NCI-H82 treated with DMSO at 0.1 percent for 48 hours (cell line): ENCODE data around the gene MYPN.

Experiments
- DNase-seq: peaks from one replicate; lab custom pipeline; 2025; ENCODE audit not compliant: unreplicated experiment; lab: John Stamatoyannopoulos, UW

The MYPN gene

DNA sequence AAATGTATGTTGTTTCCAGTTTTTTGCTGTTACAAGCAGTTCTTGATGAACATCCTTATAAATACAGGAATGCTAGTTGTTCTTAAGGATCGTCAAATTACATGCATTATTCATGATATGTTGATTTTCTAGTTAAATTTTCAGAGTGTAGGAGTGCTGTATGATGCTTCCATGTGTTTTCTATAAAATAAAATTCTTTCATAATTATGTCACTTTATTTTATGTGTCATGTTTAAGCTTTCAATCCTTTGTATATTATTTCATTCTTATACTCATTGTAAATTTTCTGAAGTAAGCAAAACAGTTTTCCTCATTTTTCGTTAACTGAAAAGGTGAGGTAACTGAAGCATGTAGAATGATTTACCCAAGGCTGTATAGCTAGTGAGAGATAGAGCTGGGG is 16.8 kb upstream of the MYPN start:
- DNase-seq: no peak

DNA sequence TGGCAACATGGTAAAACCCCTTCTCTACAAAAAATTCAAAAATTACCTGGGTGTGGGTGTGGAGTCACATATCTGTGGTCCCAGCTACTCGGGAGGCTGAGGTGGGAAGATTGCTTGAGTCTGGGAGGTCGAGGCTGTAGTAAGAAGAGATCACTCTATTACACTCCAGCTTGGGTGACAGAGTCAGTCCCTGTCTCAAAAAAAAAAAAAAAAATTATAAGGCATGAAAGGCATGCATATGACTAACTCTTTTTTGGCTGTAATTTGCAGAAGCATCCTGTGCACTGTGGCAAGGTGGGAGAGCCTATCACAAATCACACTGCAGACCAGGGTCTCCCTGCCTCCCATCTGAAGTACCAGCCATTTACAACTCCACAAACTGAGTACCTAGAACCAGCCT is 14.1 kb upstream of the MYPN start:
- DNase-seq: no peak

DNA sequence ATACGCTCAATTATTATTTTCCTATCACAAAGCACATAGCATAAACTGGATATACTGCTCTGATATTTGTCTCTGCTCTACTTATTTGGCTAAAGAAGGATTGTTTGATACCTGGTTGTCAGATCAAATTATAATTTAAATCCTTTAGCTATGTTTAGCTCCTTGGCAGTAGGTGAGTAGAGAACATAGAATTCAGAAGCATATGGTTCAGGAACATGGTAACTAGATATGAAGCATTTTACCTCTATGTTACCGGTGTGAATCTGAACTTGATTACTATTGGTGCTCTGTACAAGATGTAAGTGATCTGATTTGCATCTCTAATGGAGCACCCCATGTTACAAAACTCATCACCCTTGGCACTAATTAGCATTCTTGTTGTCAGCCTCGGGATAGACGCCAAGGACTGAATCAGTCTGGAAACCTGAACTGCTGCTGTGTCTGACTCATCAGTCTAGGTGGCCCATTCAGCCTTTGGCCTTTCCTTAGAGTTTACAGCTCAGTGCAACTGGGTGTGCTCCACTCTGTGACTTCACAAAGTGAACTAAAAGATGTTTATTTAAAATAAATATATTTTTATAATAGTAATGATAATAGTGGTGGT is 12.3 kb upstream of the MYPN start:
- no peak for DNase-seq

DNA sequence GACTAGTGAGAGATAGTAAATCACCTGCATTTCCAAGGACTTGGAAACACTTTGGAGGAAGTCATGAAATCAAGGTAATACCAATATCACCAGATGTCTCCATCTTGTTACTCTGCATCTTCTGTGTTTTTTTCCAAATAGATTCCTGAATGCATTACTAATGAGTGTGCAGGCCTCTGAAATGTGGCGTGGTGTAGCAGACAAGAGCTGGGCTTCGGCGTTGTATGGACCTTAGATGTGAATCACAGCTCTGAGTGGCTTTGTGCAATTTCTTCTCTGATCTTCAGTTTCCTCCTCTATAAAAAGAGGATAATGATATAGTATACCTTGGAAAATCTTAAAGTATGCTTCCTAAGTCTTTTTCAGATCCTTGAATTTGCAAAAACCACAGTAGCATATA is 9.6 kb upstream of the MYPN start:
- no peak for DNase-seq

DNA sequence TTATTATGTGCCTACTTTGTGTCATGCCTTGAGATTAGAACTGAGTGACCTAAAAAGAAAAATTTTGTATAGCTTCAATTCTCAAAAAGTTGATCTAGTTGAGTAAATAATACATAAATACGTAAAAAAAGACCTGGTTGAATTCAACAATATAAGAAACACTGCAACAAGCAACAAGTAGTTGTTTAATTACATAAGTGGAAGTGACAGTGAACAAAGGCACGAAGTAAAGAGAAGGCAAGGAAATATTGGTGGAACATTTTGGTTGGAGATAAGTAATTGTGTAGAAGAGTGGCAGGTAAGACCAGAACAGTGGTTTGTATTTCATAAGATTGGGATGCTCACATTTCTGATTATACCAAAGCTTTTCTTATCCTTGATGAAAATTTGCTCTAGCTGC is 8.2 kb upstream of the MYPN start:
- no peak for DNase-seq

DNA sequence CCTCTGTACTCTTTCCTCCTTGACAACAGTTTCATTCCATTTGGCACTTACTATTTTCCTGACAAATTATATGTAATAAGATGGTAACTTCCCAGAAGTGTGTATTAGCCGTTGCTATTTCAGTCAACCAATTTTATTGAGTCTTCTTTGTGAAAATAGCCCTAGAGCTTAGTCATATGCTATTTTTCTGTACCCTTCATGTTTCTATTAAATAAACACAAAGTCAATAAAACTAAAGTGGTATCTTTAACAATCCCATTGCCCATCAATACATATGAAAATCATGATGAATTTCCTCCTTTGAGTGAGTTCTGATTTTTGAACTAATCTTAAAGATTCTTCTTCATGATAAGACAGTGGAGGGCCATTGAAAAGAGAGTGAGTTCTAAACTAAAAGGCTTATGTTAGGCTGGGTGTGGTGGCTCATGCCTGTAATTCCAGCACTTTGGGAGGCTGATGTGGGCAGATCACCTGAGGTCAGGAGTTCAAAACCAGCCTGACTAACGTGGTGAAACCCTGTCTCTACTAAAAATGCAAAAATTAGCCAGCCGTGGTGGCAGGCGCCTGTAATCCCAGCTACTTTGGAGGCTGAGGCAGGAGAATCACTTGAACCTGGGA is 5.9 kb upstream of the MYPN start:
- no peak for DNase-seq

DNA sequence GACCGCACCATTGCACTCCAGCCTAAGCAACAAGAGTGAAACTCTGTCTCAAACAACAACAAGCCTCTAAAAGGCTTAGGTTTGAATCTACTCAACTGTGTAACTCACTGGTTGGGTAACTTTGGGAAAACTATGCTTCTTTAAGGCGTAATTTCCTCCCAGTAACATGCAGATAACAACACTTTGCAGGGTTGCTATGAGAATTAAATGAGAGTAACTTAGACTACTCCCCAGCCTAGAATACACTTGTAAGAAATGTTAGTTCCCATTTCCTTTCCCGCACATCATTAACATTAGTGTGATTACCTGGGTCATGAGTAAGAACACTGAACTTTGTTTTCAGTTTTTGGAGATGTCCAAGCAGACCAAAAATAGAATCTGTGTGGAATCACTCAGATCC is 5.4 kb upstream of the MYPN start:
- DNase-seq: no peak

DNA sequence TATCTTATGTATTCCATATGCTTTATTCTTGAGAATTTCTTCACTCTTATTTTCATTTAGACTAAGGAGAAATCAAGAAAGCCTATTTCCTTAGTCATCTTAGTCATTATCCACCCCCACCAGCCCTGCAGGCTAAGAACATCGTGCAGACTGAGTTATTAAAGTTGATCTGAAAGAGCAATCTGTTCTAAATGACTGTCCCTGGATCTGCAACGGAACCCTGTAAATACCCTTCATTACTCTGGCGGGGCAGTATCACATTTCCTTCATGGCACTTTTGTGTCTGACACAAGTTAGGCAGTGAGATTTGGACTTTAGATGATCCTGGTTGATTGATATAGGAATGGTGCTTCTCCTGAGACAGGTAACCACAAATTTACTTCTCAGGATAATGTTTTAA is 3.5 kb upstream of the MYPN start:
- peak; percentile 18 for DNase-seq

DNA sequence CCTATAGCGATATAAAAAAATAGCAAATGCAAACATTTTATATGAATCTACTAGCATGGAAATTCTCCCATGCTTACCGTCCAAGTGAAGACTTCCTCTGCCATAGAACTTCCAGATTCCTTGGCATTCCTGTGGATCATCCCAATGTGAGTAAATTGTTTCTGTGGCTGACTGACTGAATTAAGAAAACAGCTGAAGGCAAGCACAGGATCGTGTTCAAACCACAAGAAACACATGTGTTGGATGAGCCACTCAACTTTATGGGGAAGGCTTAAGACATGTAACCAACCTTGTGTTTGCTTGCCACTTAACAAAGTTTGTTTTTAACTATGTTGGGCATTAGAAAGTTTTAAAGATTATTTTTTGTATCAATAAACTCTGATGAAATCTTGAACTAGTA is 2.6 kb upstream of the MYPN start:
- DNase-seq: no peak

DNA sequence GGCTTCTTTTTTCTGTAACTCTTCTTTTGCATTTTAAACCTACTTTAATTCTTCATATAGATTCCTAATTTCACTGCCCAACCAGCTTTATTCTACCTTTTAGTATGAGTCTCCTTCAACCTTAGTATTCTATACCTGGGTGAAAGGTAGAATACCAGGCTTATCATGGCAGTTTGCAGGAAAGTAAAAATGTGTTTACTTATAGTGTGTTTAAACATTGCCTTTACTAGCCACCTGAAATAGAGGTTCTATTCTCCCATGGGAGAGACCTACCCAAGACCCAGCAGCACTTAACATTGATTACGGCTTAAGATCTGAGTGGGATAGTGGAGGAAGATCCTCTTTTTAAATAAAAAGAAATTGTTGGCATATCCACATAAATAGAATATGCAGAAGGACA is 1.6 kb upstream of the MYPN start:
- no peak for DNase-seq

DNA sequence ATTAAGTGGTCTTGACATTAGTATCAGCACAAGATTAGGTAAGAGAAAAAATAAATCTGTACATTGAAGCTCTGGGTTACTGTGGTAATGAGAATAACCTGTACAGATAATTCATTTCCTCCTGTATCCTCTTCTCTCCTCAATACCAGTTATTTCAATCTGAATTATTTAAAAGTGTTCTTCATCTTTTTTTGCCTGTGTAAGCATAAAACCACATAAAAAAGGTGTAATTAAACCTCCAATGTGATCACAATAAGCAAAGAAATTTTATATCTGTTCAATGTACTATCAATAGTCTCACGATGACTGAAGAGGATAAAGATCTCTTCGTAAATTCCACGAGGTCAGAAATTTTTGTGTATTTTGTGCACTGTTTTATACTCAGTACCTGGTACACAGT is 1.2 kb upstream of the MYPN start:
- DNase-seq: no peak

DNA sequence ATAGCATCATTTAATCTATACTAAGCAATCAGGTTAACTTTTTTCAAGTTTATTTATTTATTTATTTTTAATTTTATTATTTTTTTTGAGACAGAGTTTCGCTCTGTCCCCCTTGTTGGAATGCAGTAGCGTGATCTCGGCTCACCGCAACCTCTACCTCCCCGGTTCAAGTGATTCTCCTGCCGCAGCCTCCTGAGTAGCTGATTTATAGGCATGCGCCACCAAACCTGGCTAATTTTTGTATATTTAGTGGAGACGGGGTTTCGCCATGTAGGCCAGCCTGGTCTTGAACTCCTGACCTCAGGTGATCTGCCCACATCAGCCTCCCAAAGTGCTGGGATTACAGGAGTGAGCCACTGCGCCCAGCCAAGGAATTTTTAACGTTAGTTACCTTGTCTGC is 635 bp upstream of the MYPN start:
- no peak for DNase-seq

DNA sequence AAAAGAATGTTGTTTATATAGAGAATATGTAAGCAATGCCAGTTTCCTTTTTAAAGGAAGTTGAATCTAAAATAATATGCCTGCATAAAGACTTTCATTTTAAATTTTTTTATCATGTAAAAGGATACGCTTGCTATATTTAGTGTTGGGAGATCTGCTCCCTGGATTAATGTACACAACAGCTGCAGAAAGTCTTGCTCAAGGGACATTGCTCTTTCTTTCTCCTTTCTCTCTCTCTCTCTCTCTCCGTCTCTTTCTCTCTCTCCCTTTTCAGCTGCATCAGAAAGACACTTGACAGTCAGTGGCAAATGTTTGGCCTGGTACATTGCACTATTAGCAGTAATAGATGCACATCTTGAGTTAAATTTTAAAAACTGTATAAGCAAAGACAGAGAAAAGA is 739 bp downstream of the MYPN start:
- DNase-seq: no peak

DNA sequence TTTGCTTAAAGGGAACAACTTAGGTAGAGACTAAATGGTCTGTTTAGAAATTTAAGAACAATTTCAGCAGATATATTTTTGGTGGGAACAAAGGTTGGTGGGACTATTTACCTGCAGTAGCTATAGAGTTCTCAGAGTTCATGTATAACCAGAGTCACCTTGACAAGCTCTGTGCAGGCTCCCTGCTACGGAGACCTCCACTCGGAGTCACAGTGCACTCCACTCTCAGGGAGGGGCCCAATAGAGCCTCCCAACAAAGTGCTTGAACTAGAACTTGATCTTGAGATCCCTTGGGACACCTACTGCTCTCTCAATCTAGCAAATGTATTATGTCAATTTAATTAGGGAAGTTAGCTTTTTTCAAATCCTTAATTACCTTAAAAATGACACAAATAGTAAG is 2.3 kb downstream of the MYPN start:
- DNase-seq: no peak

DNA sequence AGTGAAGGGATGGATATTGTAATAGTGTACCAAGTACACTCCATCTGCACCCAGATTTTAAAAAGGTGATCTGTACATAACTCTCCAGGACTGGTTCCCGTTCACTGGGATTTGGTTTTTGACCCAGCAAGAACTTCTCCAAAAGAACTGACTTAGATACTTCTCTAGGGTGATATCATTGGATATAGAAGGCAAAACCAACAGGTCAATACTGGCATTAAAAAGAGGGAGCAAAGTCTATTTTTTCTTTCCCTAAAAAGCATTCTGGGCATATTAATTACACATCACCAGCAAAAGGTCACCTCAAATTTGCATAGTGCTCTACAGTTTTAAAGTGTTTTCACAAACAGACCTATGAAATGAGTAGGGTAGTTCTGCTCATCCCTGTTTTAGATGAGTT is 3.5 kb downstream of the MYPN start:
- no peak for DNase-seq

DNA sequence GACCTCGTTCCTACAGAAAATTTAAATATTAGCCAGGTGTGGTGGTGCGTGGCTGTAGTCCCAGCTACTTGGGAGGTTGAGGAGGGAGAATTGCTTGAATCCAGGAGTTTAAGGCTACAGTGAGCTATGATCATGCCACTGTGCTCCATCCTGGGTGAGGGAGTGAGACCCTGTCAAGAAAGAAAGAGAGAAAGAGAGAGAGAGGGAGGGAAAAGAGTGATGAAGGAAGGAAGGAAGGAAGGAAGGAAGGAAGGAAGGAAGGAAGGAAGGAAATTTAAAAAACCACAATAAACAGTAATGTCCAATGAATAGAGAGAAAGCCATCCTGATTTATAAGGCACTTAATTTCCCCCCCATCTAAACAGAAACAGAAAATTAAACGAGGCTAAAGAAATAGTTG is 9.4 kb downstream of the MYPN start:
- no peak for DNase-seq

DNA sequence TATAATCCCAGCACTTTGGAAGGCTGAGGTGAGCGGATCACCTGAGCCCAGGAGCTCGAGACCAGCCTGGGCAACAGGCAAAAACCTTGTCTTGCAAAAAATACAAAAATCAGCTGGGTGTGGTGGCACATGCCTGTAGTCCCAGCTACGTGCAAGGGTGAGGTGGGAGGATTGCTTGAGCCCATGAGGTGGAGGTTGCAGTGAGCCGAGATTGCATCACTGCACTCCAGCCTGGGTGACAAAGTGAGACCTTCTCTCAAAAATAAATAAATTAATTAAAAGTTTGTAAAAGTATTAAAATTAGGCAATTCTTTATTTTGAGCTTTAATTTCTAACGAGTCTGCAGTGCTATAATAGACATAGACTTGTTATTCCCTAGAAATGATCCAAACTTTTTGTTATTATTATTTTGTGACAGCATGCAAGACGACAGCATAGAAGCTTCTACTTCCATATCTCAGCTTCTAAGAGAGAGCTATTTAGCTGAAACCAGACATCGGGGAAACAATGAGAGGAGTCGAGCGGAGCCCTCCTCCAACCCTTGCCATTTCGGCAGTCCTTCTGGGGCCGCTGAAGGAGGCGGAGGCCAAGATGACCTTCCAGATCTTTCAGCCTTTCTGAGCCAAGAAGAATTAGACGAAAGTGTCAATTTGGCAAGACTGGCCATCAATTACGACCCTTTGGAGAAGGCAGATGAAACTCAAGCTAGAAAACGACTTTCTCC is 11.9 kb downstream of the MYPN start:
- DNase-seq: no peak

DNA sequence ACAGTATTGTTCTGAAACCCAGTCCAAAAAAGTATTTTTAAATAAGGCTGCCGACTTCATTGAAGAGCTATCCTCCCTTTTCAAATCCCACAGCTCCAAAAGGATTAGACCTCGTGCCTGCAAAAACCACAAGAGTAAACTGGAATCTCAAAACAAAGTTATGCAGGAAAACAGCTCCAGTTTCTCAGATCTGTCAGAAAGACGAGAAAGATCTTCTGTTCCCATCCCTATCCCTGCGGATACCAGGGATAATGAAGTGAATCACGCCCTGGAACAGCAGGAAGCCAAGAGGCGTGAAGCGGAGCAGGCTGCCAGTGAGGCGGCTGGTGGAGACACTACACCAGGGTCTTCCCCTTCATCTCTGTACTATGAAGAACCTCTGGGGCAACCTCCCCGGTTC is 12.6 kb downstream of the MYPN start:
- no peak for DNase-seq

DNA sequence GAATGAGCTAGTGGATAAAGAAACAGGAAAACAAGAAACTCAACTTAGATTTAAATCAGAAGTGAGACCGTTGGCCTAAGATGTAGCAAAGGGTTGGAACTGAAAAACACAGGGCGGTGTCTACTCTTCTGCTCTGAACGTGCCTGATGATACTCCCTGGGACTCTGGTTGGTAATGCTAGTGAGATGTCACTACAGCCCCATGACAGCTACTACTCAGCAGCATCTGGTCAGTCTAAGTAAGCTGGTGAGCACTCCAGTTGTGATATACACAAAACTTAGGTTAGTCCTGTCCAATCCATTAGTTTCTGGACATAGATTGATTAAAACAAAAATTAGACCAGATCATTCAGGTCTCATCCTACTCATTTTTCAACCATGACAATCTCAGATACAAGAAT is 15.4 kb downstream of the MYPN start:
- no peak for DNase-seq

DNA sequence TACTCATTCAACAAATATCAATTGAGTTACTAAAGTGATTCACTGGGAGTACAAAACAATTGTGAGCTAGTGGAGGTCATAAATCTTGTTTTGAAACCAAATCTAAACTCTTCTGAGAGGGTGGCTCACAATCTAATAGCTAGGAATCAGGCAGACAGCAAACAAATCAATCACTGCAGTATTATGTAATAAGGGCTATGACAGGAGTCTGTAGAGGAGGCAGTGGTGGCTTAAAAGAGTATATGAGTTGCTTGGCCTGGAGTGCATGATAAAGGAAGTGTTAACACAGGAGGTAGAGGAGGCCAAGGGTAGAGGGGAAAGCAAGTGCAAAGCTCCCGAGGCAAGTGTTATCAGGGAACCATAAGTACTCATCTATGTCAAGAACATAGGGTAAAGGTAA is 16.5 kb downstream of the MYPN start:
- no peak for DNase-seq

DNA sequence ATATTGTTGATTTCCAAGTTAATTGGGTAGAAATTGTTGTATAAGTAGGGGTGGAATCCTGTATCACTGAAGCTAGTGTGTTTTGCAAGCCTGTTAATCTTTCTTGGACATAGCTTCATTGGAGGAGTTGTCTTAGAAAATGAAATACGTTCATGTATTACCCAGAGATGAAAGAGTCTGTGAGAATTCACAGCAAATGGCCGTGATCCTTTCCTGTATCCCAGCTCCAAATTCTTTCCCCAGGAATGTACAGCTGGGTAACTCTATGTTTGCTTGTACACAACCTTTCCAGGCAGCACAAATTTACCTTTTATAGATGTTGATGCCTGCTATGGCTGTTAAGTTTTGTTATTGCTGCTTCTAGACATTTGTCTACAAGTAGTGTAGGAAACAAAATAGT is 18.7 kb downstream of the MYPN start:
- DNase-seq: no peak

DNA sequence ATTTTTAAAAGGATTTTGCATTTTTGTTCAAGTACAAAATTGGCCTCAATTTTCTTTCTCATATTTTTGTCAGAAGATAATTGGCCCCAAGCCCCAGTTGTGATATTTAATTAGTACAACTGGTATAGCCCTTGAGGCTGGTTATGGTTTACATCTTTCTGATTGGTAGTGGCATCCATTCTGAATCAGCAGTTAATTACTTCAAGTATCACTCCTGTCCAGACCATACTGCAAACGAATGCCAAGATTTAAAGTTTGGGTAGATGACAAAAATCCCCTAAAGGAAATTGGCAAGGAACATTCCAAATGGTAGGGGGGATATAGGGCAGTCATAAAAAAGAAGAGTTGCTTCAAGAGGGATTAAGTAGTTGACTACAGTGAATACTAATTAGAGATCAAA is 23.1 kb downstream of the MYPN start:
- no peak for DNase-seq

DNA sequence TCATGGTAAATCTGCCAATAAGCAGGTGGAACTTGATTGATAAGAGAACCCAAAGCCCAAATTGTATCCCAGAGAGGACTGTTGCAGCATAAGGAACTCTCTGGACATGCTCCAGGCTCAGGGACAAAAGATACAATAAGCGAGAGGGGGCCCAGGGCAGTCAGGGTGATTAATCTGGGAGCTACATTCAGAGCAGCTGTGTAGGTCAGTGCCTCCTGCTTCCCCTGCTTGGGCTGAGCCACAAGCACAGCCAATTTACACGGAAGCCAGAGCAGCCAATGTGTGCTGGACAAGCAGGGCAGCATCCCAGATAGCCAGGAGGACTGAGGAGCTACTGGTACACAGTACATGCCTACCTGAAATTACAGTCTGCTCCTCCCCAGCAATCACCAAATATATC is 24.2 kb downstream of the MYPN start:
- DNase-seq: no peak
